ENCODE results near the gene ABCA2. TPM values are rescaled to one million over a fixed set of nuclear protein-coding genes. Genes with fewer than 3 reads are reported as not detected.
A peak's percentile ranks its signal among the peaks of the same experiment; 100 is the strongest.

Gene ABCA2
- total and polyA plus RNA-seq, 11 donors: 13.1 to 44.3 (median 30.6) TPM

GRCh38 chr9:137070906-137071275 is 42.9 kb upstream of the ABCA2 start:
- Histone ChIP-seq H3K27ac (peak overlapping the region; percentile 43 to 94 (median 78)), H3K36me3 (no peaks in the 10 kb centered on the region), H3K27me3 (peaks cover 0 to 14% (median 5%) of the 10 kb centered on the region in 9 donors), H3K9me3 (no peaks in the 10 kb centered on the region), H3K4me3 (peak overlapping the region in 11 of 12 donors; percentile 6 to 58 (median 45)), H3K4me1 (peaks cover 0 to 46% (median 9%) of the 10 kb centered on the region in 12 donors)
- WGBS, 4 donors: 5 to 19% (median 12%) methylated on average over 6 of the region's 6 CpGs
- peak; percentile 33 to 69 (median 48) for ATAC-seq
- peak; percentile 76 to 85 (median 83) for DNase-seq
- TF ChIP-seq POLR2A (IDR thresholded peaks at IDR 0.05) (no peak), CTCF (IDR thresholded peaks at IDR 0.05) (peak in 4 of 12 donors; percentile 13 to 26 (median 20))
- intact Hi-C loops (cut with DNase I): no loop called here

- TF ChIP-seq CTCF (IDR thresholded peaks at IDR 0.05): no peak
- TF ChIP-seq POLR2A (IDR thresholded peaks at IDR 0.05): no peak
- Histone ChIP-seq H3K9me3 (no peaks in the 10 kb centered on the region), H3K4me3 (peak within 1 kb of the TSS in 11 of 12 donors; percentile 6 to 58 (median 45)), H3K36me3 (no peaks in the 10 kb centered on the region), H3K27ac (peak within 1 kb of the TSS; percentile 43 to 94 (median 78)), H3K4me1 (peaks cover 0 to 44% (median 9%) of the 10 kb centered on the region in 12 donors), H3K27me3 (peaks cover 0 to 14% (median 5%) of the 10 kb centered on the region in 9 donors)
- DNase-seq (peak; percentile 88 to 94 (median 92)), ATAC-seq (peak; percentile 93 to 96 (median 94))
- 0 to 1% (median 1%) methylated on average over 40 to 74 of the region's 74 CpGs for WGBS, 4 donors
- intact Hi-C loops (cut with DNase I): no loop called here
Measured at GRCh38 chr9:137070201-137070905, 42.3 kb upstream of the ABCA2 start, which contains the start of gene SAPCD2. TSS of gene SAPCD2 (minus strand) at chr9:137070557. CDS start at chr9:137070460, 97 bp downstream.

- DNase-seq (peak in 2 of 5 donors; percentile 24 to 29), ATAC-seq (no peak)
- no peak overlapping the region for H3K27ac ChIP-seq
- H3K4me1 ChIP-seq: peaks cover 0 to 39% (median 9%) of the 10 kb centered on the region in 12 donors
- no peak for TF ChIP-seq CTCF (IDR thresholded peaks at IDR 0.05)
- no peak for TF ChIP-seq POLR2A (IDR thresholded peaks at IDR 0.05)
- intact Hi-C loops (cut with DNase I): loop anchor here in 2 of 10 donors (5.0 to 10.0 kb wide), 2 partner anchors 282 to 285 kb away; no protein-coding TSS in a partner anchor
- no peaks in the 10 kb centered on the region for H3K36me3 ChIP-seq
- 7 to 12% (median 9%) methylated on average over 28 to 52 of the region's 52 CpGs for WGBS, 4 donors
- H3K27me3 ChIP-seq: peaks cover 0 to 14% (median 5%) of the 10 kb centered on the region in 9 donors
- H3K9me3 ChIP-seq: no peaks in the 10 kb centered on the region
- peak overlapping the region in 5 of 12 donors; percentile 3 to 58 (median 50) for H3K4me3 ChIP-seq
Measured at GRCh38 chr9:137069508-137070091, 41.6 kb upstream of the ABCA2 start.
